Measurements from ENCODE around the gene ATP1A4. TPM values are rescaled to one million over a fixed set of nuclear protein-coding genes. Genes with fewer than 3 reads are reported as not detected.

The ATP1A4 gene
- total and polyA plus RNA-seq, 4 donors, result not detected

GRCh38 chr1:160137216-160137862, 14.1 kb upstream of the ATP1A4 start:
- DNase-seq (ENCODE audit: low spot score), result no peak
- Histone ChIP-seq H3K9me3 (ENCODE audit: control insufficient read depth in 4 of 4, low read length in 3 of 4) (no peaks in the 10 kb centered on the region), H3K27ac (ENCODE audit: low read depth in 1 of 2, low read length in 2 of 2) (no peak overlapping the region), H3K4me1 (ENCODE audit: control insufficient read depth in 4 of 4, insufficient read depth in 4 of 4, low read length in 3 of 4) (no peaks in the 10 kb centered on the region), H3K27me3 (ENCODE audit: control insufficient read depth in 4 of 4, insufficient read depth in 4 of 4, low read length in 3 of 4) (no peaks in the 10 kb centered on the region), H3K4me3 (ENCODE audit: low read depth in 1 of 3, low read length in 3 of 3) (no peak overlapping the region), H3K36me3 (ENCODE audit: control insufficient read depth in 4 of 4, insufficient read depth in 3 of 4, low read depth in 1 of 4, low read length in 3 of 4) (no peaks in the 10 kb centered on the region), H3K9ac (ENCODE audit: low read depth in 1 of 2, low read length in 2 of 2) (no peak overlapping the region)
- 88% methylated on average over 8 of the region's 8 CpGs for WGBS
- TF ChIP-seq TAF1 (conservative IDR thresholded peaks at IDR 0.05) (no peak), EGR1 (IDR thresholded peaks at IDR 0.05; ENCODE audit: low read depth in 2 of 2) (no peak), GABPA (IDR thresholded peaks at IDR 0.05 in 1 of 2, conservative IDR thresholded peaks at IDR 0.05 in 1 of 2) (no peak), HNF4G (IDR thresholded peaks at IDR 0.05) (no peak), CTCF (IDR thresholded peaks at IDR 0.05; ENCODE audit: low read depth, low read length, missing input control) (no peak), NR2F2 (IDR thresholded peaks at IDR 0.05) (no peak), RAD21 (IDR thresholded peaks at IDR 0.05) (no peak), FOXA2 (IDR thresholded peaks at IDR 0.05) (no peak), RXRA (IDR thresholded peaks at IDR 0.05) (no peak)

GRCh38 chr1:160139840-160140239, 11.6 kb upstream of the ATP1A4 start:
- Histone ChIP-seq H3K9ac (ENCODE audit: low read depth in 1 of 2, low read length in 2 of 2) (no peak overlapping the region), H3K36me3 (ENCODE audit: control insufficient read depth in 4 of 4, insufficient read depth in 3 of 4, low read depth in 1 of 4, low read length in 3 of 4) (no peaks in the 10 kb centered on the region), H3K27me3 (ENCODE audit: control insufficient read depth in 4 of 4, insufficient read depth in 4 of 4, low read length in 3 of 4) (no peaks in the 10 kb centered on the region), H3K4me3 (ENCODE audit: low read depth in 1 of 3, low read length in 3 of 3) (no peak overlapping the region), H3K9me3 (ENCODE audit: control insufficient read depth in 4 of 4, low read length in 3 of 4) (no peaks in the 10 kb centered on the region), H3K4me1 (ENCODE audit: control insufficient read depth in 4 of 4, insufficient read depth in 4 of 4, low read length in 3 of 4) (no peaks in the 10 kb centered on the region), H3K27ac (ENCODE audit: low read depth in 1 of 2, low read length in 2 of 2) (no peak overlapping the region)
- TF ChIP-seq YY1 (IDR thresholded peaks at IDR 0.05) (no peak), GABPA (IDR thresholded peaks at IDR 0.05 in 1 of 2, conservative IDR thresholded peaks at IDR 0.05 in 1 of 2) (no peak), RXRA (IDR thresholded peaks at IDR 0.05) (no peak), NR2F2 (IDR thresholded peaks at IDR 0.05) (no peak), JUND (IDR thresholded peaks at IDR 0.05) (no peak), HNF4G (IDR thresholded peaks at IDR 0.05) (no peak), TAF1 (conservative IDR thresholded peaks at IDR 0.05) (no peak), SP1 (IDR thresholded peaks at IDR 0.05) (no peak), MAX (IDR thresholded peaks at IDR 0.05) (no peak), EGR1 (IDR thresholded peaks at IDR 0.05; ENCODE audit: low read depth in 2 of 2) (no peak)
- DNase-seq (ENCODE audit: low spot score), result no peak
- WGBS, result 92% methylated on average over 8 of the region's 8 CpGs

GRCh38 chr1:160143695-160144094, 7.7 kb upstream of the ATP1A4 start:
- Histone ChIP-seq H3K36me3 (ENCODE audit: control insufficient read depth in 4 of 4, insufficient read depth in 3 of 4, low read depth in 1 of 4, low read length in 3 of 4) (no peaks in the 10 kb centered on the region), H3K9me3 (ENCODE audit: control insufficient read depth in 4 of 4, low read length in 3 of 4) (no peaks in the 10 kb centered on the region), H3K27me3 (ENCODE audit: control insufficient read depth in 4 of 4, insufficient read depth in 4 of 4, low read length in 3 of 4) (no peaks in the 10 kb centered on the region), H3K9ac (ENCODE audit: low read depth in 1 of 2, low read length in 2 of 2) (no peak overlapping the region), H3K4me3 (ENCODE audit: low read depth in 1 of 3, low read length in 3 of 3) (no peak overlapping the region), H3K4me1 (ENCODE audit: control insufficient read depth in 4 of 4, insufficient read depth in 4 of 4, low read length in 3 of 4) (no peaks in the 10 kb centered on the region), H3K27ac (ENCODE audit: low read depth in 1 of 2, low read length in 2 of 2) (no peak overlapping the region)
- no peak for DNase-seq (ENCODE audit: low spot score)
- 48% methylated on average over 1 of the region's 1 CpG for WGBS
- TF ChIP-seq GABPA (IDR thresholded peaks at IDR 0.05 in 1 of 2, conservative IDR thresholded peaks at IDR 0.05 in 1 of 2) (no peak), CTCF (IDR thresholded peaks at IDR 0.05; ENCODE audit: low read depth, low read length, missing input control) (no peak), RAD21 (IDR thresholded peaks at IDR 0.05) (no peak), EGR1 (IDR thresholded peaks at IDR 0.05; ENCODE audit: low read depth in 2 of 2) (no peak), HNF4A (conservative IDR thresholded peaks at IDR 0.05) (no peak), JUND (IDR thresholded peaks at IDR 0.05) (no peak), TAF1 (conservative IDR thresholded peaks at IDR 0.05) (no peak), REST (IDR thresholded peaks at IDR 0.05) (no peak), NR2F2 (IDR thresholded peaks at IDR 0.05) (no peak), SP1 (IDR thresholded peaks at IDR 0.05) (no peak), HNF4G (IDR thresholded peaks at IDR 0.05) (no peak), ZBTB33 (IDR thresholded peaks at IDR 0.05) (no peak), RXRA (IDR thresholded peaks at IDR 0.05) (no peak), FOXA2 (IDR thresholded peaks at IDR 0.05) (no peak)
